NCI-H446 treated with DMSO at 0.1 percent for 48 hours (cell line): ENCODE measurements around the gene ANGEL2.

ENCODE experiments used
- DNase-seq: peaks from one replicate; lab custom pipeline; 2025; lab: John Stamatoyannopoulos, UW

The ANGEL2 gene

DNA sequence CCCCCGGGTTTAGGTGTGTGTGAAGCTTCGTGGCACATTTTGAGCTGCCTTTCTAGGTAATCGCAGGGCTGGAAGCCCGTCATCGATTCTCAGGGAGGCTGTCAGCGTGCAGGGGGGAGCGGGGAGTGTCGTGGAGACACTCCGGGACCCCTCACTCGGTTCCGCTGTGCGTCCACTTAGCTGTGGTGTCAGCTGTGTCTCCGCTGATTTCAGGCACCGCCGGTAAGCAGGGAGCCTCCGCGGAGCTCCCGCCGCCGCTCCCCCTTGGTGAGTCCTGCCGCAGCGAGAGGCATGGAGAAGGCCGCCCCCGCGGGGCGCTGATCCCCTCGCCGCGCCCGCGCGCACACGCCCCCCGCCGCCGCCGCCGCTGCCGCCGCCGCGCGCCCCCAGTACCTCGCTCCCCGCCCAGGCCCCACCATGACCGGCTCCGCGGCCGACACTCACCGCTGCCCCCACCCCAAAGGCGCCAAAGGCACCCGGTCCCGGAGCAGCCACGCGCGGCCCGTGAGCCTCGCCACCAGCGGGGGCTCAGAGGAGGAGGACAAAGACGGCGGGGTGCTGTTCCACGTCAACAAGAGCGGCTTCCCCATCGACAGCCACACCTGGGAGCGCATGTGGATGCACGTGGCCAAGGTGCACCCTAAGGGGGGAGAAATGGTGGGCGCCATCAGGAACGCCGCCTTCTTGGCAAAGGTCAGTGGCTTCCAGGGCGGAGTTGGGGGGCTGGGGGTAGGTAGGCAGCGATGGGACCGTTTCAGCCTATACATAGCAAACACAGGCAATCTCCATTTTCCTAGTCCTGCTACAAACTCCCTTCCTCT lies 64.3 kb downstream of the ANGEL2 start:
- no peak for DNase-seq

DNA sequence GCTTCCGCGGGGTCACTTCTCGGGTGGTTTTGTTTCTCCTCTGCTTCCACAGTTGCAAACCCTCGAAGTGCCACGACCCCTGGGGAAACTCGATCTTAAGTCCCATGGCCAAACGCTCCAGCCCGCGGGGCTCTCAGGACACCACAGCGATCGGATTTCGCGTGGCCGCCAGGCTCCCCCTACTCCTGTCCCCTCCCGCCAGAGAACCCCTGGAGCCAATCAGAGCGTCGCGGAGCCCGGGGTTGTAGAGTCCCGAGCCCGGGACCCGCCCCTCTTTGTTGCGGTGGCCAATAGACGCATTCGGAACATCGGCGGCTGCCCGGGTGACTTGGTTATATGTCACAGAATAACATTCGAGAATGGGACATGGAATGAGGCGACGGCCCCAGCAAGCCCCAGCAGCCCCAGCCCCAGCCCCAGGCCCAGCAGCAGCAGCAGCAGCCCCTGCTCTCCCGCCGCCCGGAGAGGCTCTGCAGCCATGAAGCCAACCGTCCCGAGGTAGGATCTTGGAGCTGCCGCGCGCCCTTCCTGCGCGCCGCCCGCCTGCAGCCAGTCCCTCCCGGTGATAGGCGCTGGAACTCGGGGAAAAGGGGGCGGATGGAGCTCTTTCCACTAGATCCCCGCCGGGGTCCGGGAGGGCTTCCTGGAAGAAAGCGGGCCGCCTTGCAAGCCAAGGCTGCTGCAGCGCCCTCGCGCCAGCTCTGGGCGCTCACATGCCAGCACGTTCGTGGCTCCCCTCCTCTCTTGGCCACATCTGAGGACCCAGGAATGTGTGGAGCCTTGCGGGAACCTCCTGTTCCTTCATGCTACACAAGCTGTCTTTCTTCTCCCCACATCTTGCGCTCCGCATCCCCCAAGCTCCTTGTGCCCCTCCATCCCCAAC lies 65.2 kb downstream of the ANGEL2 start, which contains the start of gene VASH2:
VASH2 (plus strand) TSS at position 299 of the 883 bp plus-strand sequence. CDS start 1,002 bp downstream, outside the sequence.
- peak; percentile 74 for DNase-seq

DNA sequence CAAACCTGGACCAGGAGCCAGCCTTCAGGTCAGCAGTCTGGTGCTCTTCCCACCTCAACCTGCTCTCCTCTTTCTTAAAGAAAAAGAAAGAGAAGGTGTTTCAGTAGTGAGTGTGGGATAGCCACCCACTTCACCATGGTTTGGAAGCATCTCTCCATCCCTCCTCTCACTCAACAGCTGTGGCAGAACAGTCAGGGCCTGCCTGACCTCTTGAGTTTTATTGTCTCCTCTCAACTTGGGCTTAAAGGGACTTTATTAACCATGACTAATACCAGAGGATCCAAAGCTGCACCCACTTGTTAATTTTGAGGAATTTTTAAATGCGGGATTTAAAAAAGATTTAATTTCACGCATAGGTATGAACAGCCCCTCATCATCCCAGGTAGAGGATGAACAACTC lies 65.9 kb downstream of the ANGEL2 start:
- no peak for DNase-seq

DNA sequence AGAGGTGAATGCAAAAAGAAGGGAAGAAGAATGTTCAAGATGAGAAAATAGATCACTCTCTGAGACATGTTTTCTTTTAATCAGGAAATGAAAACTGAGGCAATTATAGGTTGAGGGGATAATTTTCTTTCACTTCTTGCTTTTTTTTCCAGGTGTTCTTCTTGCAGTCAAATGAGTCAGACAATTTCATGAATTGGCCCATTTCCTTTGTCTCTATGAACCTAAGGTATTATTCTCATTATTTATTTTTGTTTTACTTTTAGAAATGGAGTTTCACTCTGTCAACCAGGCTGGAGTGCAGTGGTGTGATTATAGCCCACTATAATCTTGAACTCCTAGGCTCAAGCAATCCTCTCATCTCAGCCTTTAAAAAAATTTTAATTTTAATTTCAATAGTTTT lies 68.8 kb downstream of the ANGEL2 start:
- no peak for DNase-seq

DNA sequence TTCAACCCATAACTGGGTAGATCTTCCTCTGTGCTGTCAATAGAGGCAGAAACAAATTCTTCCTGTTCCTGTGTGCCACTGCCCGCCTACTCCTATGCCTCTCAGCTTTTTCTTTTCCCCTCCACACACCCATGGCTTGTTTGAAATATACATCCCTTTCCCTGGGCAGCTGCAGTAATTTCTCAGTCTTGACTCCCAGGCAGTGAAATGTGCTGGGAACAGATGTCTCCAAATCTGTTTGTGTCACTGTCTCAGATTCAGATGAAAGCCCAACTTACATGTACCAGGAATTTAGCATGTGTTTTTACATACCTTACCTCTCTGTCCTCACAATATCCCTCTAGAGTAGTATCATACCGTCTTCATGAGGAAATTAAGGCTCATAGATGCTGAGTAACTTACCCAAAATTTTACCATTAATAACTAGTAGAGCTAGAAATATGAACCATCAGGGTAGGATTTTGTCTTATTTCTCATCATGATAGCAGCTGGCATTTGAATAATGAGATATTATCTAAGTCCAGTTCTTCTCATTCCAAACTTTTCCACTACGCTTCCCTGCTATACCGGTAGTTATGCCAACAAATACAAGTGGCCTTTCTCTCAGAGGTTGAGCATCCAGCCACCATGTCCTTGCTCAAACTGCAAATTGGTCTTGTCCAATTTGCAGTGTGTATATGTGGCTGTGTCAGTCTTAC lies 70.1 kb downstream of the ANGEL2 start:
- DNase-seq = no peak

DNA sequence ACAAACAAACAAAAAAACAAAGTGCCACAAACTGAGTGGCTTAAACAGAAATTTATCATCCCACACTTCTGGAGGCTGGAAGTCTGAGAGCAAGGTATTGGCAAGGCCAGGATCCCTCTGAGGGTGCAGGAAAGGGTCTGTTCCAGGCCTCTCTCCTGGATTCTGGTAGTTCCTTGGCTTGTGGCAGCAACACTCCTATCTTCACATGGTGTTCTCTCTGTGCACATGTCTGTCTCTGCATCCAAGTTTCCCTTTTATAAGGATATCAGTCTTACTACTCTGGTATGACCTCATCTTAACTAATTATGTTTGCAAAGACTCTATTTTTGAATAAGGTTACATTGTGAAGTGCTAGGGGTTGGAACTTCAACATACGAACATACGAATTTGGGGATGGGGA lies 70.6 kb downstream of the ANGEL2 start:
- DNase-seq = no peak

DNA sequence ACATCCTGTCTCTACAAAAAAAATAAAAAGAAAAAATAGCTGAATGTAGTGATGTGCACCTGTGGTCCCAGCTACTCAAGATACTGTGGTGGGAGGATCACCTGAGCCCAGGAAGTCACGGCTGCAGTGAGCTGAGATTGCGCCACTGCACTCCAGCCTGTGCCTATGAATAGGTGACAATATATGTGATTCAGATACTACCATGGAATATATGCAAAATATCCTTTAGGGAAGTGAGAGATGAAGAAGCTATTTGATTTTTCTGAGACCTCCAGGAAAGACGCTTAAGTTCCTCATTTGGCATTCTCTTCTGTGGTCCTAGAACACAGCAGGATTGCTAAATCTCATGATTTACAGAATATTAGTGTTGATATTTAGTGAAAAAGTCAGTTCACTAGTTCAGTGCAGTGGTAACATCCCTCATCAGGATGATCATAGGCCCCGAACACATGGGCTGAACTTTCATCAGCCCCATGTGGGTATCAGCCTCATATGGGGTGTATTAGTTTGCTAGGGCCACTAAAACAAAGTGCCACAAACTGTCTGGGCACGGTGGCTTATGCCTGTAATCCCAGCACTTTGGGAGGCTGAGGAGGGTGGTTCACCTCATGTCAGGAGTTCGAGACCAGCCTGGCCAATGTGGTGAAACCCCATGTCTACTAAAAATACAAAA lies 71.3 kb downstream of the ANGEL2 start:
- no peak for DNase-seq

DNA sequence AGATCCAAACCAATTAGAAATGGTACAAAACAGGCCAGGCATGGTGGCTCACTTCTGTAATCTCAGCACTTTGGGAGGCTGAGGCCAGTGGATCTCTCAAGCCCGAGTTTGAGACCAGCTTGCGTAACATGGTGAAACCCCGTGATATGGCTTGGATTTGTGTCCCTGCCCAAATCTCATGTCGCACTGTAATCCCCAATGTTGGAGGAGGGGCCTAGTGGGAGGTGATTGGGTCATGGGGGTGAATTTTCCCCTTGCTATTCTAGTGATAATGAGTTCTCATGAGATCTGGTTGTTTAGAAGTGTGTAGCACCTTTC lies 72.3 kb downstream of the ANGEL2 start:
- DNase-seq = no peak

DNA sequence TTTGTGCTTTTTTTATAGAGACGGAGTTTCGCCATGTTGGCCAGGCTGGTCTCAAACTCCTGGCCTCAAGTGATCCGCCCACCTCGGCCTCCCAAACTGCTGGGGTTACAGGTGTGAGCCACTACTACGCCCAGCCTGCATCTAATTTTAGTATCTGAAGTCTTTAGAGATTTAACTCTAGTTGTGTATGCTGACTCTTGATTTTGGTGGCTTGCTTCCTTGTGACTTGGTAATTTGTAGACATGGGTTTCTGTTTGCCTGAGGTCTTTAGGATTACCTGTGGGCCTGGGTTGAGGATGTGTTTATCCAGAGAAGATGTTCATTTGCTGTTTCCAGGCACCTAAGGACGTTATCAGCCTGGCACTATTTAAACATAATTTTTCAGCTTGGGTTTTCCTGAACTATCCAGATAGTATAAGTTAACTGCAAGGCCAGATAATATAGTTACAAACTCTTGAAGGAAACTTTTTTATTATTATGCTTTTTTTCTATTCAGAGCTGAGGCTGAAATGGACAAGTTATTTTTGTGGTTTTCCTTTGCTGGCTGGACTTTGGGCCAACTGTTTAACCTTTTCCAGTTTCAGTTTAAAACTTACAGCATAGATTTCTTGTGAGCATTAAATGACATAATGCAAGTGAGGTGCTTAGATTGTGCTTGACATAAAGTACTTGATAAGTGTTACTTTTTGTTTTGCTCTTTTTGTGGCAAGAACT lies 72.8 kb downstream of the ANGEL2 start:
- DNase-seq = no peak
